Fibroblast of pulmonary artery (primary cell): ENCODE measurements around the gene AZIN2.

Experiments
- DNase-seq: peaks from one replicate; pipeline ENCODE4 v3.0.0-alpha.2; 2010; ENCODE audit warnings: low read depth
- H3K4me3 ChIP-seq: replicated peaks from 2 replicates; pipeline ENCODE4 v1.5.1; 2011; ENCODE audit warnings: low read depth, mild to moderate bottlenecking, control low read depth, low read length, moderate library complexity
- CTCF ChIP-seq: IDR thresholded peaks from 2 replicates; pipeline ENCODE4 v1.5.1; 2011; ENCODE audit warnings: mild to moderate bottlenecking, control low read depth, low read length, inconsistent platforms; ENCODE audit errors: missing control alignments

Gene AZIN2

GRCh38 chr1:33110477-33110876, 29.5 kb downstream of the AZIN2 start:
- DNase-seq = no peak
- TF ChIP-seq CTCF = no peak
- no peak overlapping the region for H3K4me3 ChIP-seq

DNA sequence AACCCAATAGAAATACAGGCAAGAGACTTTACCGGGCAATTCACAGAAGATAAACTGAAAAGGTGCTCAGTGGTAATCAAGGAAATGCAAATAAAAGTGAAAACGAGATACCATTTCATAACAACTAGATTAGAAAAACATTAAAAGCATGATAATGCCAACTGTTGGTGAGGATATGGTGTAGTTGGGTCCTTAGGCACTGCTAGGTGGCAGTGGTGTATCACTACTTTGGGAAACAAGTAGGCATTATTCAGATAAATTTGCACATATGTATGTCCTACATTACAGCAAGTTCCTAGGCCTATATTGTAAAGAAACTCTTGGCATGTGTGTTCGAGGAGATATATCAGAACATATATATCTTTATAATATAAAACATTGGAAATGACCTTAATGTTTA, 31.0 kb downstream of the AZIN2 start:
- TF ChIP-seq CTCF = peak; percentile 47
- no peak overlapping the region for H3K4me3 ChIP-seq
- peak; percentile 60 for DNase-seq

GRCh38 chr1:33117440-33118085, 36.6 kb downstream of the AZIN2 start:
- DNase-seq = no peak
- H3K4me3 ChIP-seq = no peak overlapping the region
- TF ChIP-seq CTCF = no peak

GRCh38 chr1:33118274-33118673, 37.3 kb downstream of the AZIN2 start:
- DNase-seq = no peak
- H3K4me3 ChIP-seq = no peak overlapping the region
- no peak for TF ChIP-seq CTCF

GRCh38 chr1:33119050-33119449, 38.1 kb downstream of the AZIN2 start:
- no peak for TF ChIP-seq CTCF
- DNase-seq = no peak

DNA sequence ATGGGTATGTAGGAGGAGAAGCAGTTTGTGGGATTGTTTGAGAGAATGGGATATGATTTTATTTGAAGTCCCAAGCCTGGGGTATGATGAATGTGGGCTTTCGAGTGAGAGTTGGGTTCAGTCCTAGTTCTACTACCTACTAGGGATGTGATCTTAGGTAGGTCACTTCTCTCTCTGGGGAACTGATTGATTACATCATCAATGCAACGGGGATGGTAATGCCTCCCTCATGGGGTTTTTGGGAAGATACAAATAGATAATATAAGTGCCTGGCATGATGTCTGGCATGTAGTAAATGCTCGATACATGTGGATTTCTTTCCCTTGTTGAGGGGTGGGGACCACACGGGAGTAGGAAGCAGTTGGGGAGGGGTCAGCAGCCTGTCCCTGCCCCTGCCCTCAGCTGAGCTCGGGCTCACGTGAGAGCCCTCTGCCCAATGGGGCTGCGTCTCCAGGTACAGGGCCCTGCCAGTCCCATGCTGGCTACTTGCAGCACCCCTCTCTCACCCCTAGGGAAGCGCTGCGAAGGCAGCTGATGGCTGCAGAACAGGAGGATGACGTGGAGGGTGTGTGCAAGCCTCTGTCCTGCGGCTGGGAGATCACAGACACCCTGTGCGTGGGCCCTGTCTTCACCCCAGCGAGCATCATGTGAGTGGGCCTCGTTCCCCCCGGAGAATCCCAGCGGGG, 38.7 kb downstream of the AZIN2 start:
- TF ChIP-seq CTCF = no peak
- DNase-seq = no peak
- no peak overlapping the region for H3K4me3 ChIP-seq

More at GRCh38 chr1:33119050-33119449, 38.1 kb downstream of the AZIN2 start:
- no peak overlapping the region for H3K4me3 ChIP-seq
